GM13976 (cell line): Measurements from ENCODE around the gene PRR16.
"Not testable (repeated sequence)": the region's sequence is repeated elsewhere in the genome, so short reads cannot be mapped to it uniquely, and the experiment has no call there.

Experiments
- DNase-seq: peaks from one replicate; pipeline ENCODE4 v3.0.0; 2012; ENCODE audit warnings: low spot score
- in situ Hi-C: fragments of 300-500 bp; cut with MboI; formaldehyde crosslinking; loops from one replicate; pipeline ENCODE4 v1.12.0; 2022; ENCODE audit warnings: low sequenced_read_pairs, mixed read lengths, inconsistent platforms; ENCODE audit not compliant: unreplicated experiment
- TF ChIP-seq, protein P1 (sequence below): IDR thresholded peaks from 2 replicates; pipeline ENCODE4 v1.5.1; 2012; ENCODE audit warnings: borderline replicate concordance, mild to moderate bottlenecking; ENCODE audit not compliant: insufficient read depth; ENCODE audit errors: extremely low read depth, missing control alignments, control extremely low read depth

The PRR16 gene

DNA sequence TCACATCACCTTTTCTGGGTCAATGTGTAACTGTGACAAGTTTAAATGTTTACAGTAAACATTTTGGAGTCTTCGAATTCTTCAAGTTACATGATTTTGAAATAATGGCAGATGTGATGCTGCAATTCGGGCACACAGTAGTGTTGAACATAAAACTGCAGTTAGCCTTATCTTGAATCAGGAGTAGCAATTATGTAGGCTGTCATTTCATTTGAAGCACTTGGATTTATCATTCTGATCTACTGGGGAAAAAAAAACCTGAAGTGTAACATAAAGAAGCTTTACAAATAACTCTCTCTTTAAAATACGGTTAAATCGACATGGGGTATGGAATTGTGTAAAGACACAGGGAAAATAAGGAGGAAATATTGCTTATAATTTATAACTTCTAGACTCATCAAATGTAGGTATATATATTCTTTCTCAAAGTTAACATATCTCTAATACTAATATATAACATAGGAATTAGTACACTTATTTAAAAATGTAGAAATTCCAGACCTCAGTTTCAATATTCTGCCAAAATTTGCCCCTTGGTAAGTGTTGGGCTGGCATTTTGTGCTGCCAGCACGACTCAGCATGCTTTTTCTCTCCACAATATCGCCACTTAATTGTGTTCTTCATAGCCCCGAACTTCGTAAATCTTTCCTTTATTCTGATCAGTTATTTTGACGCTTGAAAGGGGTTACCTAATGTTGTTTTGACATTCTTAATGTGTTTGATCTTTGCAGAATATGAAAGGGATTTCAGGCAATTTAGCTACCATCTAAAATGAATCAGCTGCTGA lies 226.7 kb downstream of the PRR16 start:
- DNase-seq = no peak
- TF ChIP-seq, protein P1, sequence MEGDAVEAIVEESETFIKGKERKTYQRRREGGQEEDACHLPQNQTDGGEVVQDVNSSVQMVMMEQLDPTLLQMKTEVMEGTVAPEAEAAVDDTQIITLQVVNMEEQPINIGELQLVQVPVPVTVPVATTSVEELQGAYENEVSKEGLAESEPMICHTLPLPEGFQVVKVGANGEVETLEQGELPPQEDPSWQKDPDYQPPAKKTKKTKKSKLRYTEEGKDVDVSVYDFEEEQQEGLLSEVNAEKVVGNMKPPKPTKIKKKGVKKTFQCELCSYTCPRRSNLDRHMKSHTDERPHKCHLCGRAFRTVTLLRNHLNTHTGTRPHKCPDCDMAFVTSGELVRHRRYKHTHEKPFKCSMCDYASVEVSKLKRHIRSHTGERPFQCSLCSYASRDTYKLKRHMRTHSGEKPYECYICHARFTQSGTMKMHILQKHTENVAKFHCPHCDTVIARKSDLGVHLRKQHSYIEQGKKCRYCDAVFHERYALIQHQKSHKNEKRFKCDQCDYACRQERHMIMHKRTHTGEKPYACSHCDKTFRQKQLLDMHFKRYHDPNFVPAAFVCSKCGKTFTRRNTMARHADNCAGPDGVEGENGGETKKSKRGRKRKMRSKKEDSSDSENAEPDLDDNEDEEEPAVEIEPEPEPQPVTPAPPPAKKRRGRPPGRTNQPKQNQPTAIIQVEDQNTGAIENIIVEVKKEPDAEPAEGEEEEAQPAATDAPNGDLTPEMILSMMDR = no peak
- in situ Hi-C loops = no loop called here

DNA sequence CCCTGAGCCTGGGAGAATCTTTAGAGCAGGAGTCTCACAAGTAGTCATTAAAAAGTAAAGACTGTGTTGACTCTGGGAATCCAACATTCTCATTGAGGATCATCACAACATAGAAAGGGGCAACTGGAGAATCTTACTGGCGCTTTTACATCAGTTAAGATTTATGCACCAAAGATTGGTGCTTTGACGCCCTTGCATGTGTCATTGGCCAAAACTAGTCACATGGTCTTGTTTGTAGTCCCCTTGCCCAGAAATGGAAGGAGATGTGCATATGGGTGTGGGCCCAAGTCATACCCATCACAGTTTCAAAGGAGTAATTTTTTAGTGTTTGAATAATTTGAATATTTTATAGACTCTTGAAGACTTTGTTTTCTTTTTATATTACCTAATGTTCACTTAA lies 228.2 kb downstream of the PRR16 start:
- in situ Hi-C loops = no loop called here
- no peak for DNase-seq
- TF ChIP-seq, protein P1 = no peak

DNA sequence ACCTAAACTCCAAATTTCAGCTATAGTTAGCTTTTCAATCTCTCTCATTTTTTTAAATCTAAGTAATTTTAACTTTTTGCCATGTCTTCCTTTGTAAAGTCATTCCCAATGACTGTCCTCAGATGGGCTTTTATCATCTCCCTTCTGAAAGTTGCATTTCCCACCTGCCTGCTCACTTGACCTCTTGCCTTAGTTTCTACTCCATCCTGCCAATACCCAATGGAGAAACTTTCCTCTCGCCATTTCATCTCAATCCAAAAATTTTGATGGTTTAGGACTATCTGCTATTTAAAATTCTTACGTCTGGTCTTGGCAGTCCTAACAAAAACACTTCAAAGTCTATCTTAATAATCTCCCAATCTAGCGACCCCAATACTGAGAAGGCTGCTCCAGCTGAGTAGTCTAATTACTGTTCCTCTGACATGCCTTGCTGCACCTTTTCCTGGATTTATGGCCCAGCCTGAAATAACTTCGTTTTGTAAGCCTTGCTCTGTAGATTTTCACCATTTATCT lies 231.3 kb downstream of the PRR16 start:
- no peak for DNase-seq
- in situ Hi-C loops = no loop called here
- TF ChIP-seq, protein P1 = no peak

DNA sequence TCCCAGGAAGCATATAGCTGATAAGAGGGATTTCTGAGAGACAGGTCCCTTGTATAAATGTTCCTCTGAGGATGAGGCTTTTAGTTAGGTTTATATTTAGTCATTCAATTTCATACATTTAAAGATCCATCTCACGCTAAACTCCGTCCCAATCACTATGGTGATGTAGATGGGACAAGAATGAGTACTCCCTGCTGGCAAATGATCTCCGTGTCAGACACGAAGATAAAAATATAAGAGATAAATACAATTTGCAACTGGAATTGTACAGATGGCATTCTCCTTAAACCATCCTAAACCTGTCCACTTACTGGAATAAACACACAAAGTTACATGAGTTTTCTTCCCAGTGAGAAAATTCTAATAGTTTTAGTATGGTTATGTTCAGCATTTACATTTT lies 233.0 kb downstream of the PRR16 start:
- no peak for DNase-seq
- TF ChIP-seq, protein P1 = no peak
- in situ Hi-C loops = no loop called here

DNA sequence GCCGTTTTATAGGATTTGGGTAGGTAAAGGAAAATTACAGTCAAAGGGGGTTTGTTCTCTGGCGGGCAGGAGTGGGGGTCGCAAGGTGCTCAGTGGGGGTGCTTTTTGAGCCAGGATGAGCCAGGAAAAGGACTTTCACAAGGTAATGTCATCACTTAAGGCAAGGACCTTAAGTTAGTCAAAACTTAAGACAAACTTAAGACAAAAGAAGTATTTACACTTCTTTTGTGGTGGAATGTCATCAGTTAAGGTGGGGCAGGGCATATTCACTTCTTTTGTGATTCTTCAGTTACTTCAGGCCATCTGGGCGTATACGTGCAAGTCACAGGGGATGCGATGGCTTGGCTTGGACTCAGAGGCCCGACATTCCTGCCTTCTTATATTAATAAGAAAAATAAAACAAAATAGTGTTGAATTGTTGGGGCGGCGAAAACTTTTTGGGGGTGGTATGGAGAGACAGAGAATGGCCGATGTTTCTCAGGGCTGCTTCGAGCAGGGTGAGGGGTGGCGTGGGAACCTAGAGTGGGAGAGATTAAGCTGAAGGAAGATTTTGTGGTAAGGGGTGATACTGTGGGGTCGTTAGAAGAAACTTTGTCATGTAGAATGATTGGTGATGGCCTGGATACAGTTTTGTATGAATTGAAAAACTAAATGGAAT lies 233.7 kb downstream of the PRR16 start:
- DNase-seq = not testable (repeated sequence)

DNA sequence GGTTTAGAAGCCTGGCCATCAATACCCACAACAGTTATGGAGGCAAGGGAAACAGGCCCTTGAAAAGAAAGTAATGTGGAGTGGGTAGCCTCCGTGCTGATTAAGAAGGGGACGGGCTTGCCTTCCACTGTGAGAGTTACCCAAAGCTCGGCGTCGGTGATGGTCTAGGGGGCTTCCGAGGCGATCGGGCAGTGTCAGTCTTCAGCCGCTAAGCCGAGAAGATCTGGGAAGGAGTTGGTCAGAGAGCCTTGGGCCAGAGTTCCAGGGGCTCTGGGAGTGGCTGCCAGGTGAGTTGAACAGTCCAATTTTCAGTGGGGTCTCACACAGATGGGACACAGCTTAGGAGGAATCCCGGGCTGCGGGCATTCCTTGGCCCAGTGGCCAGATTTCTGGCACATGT lies 236.6 kb downstream of the PRR16 start:
- DNase-seq, in situ Hi-C loops: not testable (repeated sequence)

More for the DNA sequence above, 233.7 kb downstream of the PRR16 start:
- in situ Hi-C loops = not testable (repeated sequence)

DNA sequence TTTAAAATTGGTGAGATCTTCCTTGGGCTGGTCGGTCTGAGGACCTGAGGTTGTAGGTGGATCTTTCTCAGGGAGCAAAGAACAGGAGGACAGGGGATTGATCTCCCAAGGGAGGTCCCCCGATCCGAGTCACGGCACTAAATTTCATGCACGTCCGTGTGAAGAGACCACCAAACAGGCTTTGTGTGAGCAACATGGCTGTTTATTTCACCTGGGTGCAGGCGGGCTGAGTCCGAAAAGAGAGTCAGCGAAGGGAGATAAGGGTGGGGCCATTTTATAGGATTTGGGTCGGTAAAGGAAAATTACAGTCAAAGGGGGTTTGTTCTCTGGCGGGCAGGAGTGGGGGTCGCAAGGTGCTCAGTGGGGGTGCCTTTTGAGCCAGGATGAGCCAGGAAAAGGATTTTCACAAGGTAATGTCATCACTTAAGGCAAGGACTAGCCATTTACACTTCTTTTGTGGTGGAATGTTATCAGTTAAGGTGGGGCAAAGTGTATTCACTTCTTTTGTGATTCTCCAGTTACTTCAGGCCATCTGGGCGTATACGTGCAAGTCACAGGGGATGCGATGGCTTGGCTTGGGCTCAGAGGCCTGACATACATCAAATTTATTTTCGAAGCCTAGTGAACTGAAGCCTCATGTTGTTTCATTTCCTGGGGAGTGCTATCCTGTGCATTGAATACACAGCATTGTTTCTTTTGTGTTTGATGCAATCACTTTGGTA lies 238.9 kb downstream of the PRR16 start:
- in situ Hi-C loops, DNase-seq: not testable (repeated sequence)

DNA sequence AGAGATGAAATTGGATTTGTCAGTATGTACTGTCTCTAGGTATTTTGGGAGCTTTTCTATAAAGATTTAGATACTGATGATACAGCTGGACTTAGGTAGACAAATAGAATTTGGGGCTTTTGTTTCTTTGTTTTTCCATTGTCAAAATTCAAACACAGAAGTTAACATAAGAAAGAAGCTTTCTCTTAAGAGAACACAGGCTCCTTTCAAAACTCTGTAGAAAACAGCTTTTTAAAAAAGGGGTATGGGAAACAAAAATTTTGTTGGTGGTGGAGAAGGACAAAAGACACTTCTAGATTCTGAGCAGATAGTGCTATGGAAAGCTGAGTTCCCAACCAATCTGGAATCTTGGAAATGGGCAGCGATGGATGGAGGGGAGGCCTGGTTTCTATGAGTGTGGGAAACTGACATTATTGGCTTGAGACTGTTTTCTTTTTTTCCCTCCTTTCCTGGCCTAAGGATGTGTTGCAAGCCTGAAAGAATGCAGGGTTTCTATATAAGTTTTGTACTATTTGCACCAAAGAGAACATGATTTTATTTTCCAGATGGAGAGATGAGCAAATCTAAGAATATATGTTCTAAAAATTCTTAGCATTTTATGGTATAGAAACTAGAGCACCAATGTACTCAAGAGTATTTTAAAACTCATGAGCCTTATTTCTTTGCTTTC lies 240.0 kb downstream of the PRR16 start:
- no peak for DNase-seq
- TF ChIP-seq, protein P1 = no peak
- in situ Hi-C loops = no loop called here
